Choroid plexus epithelial cell (primary cell): ENCODE results near the gene ANKRD13D.
"Not testable (repeated sequence)": the region's sequence is repeated elsewhere in the genome, so short reads cannot be mapped to it uniquely, and the experiment has no call there.

Experiments used
- DNase-seq: peaks from one replicate; pipeline ENCODE4 v3.0.0-alpha.2; 2010; ENCODE audit warnings: low read depth
- H3K4me3 ChIP-seq: 2 replicates; pipeline ENCODE4 v1.5.1; 2011; ENCODE audit warnings: low read depth, mild to moderate bottlenecking, control low read depth, low read length, moderate library complexity
- TF ChIP-seq, protein P1 (sequence below): conservative IDR thresholded peaks from 2 replicates; pipeline ENCODE4 v1.5.1; 2011; ENCODE audit warnings: low read depth, mild to moderate bottlenecking, control low read depth, inconsistent platforms, low read length, moderate library complexity

ANKRD13D gene

GRCh38 chr11:67317205-67317887 is 28.2 kb downstream of the ANKRD13D start:
- H3K4me3 ChIP-seq = peak overlapping the region; percentile 88
- TF ChIP-seq, protein P1, sequence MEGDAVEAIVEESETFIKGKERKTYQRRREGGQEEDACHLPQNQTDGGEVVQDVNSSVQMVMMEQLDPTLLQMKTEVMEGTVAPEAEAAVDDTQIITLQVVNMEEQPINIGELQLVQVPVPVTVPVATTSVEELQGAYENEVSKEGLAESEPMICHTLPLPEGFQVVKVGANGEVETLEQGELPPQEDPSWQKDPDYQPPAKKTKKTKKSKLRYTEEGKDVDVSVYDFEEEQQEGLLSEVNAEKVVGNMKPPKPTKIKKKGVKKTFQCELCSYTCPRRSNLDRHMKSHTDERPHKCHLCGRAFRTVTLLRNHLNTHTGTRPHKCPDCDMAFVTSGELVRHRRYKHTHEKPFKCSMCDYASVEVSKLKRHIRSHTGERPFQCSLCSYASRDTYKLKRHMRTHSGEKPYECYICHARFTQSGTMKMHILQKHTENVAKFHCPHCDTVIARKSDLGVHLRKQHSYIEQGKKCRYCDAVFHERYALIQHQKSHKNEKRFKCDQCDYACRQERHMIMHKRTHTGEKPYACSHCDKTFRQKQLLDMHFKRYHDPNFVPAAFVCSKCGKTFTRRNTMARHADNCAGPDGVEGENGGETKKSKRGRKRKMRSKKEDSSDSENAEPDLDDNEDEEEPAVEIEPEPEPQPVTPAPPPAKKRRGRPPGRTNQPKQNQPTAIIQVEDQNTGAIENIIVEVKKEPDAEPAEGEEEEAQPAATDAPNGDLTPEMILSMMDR = peak; percentile 89
- peak; percentile 94 for DNase-seq

DNA sequence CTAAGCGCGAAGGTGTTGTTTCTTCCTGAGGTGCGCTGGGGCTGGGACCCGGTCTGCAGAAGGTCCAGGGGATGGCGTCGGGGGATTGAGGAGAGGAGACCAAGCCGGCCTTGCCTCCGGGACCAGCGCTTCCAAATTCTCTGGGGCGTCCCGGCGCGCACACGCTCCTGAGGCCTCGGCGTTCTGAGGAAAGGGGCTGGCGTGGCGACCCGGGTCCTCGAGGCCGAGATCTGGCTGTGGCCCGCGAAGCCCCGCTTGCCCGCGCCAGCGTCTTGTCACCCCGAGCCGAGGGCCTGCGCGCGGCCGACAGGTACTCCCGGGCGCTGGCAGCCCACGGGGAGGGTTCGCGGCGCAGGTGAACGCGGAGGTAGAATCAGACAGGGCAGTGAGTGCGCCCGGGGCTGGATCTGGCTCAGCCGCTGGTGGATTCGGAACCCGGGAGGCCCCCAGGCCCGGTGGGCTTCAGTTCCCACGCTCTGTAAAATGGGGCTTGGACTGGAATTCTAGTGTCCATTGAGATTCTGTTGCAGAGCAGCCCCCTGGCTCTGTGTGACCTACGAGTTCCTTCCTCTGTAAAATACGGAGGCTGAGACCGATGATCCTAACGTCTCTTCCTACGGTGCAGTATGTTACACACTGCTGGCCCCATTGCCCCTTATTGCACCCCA is 28.9 kb downstream of the ANKRD13D start:
- TF ChIP-seq, protein P1 = no peak
- DNase-seq = no peak
- H3K4me3 ChIP-seq = peak overlapping the region; percentile 88

DNA sequence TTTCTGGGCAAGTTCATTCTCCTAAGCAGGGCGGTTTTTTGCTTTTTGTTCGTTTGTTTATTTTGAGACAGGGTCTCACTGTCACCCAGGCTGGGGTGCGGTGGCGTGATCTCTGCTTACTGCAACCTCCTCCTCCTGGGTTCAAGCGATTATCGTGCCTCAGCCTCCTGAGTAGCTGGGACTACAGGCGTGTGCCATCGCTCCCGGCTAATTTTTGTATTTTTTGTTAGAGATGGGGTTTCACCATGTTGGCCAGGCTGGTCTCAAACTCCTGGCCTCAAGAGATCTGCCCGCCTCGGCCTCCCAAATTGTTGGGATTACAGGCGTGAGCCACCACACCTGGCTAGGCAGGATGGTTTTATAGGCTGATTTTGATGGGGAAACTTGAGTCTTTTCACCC is 29.8 kb downstream of the ANKRD13D start:
- DNase-seq, H3K4me3 ChIP-seq: not testable (repeated sequence)

DNA sequence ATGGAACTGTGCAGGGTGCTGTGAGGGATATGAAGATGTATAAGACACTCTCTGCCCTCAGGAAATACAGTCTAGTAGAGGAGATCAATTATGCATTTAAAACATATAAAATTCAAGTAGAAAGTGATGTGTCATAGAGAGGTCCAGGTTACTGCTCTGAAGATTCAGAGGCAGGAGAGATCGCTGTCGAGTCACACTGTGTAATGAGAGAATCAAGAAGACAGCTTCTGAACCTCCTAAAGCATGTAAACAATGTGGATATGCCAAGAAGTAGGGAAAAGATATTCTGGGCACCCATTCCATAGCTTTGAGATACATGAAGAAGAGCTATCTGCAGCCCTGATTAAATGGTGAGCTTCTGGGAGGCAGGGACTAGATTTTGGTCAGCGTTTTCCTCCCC is 30.9 kb downstream of the ANKRD13D start:
- DNase-seq = peak; percentile 14
- TF ChIP-seq, protein P1 = no peak
- H3K4me3 ChIP-seq = no peak overlapping the region

DNA sequence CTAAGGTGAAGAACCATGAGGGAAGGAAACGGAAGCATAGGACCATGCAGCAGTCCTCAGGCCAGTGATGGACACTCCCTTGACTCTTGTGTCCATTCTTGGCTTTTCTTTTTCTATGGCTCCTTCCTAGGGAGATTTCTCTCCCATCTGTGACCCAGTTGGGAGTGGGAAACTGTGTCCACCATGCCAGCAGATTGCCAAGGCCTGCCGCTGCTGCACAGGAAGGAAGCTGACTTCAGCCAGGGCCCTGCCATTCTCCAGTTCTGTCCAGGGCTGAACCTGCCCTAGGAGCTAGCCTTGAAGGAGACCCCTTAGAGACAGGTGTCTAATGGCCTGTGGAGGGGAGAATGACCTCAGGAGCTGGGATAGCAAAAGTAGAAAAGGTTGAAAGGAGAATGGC is 31.6 kb downstream of the ANKRD13D start:
- H3K4me3 ChIP-seq = no peak overlapping the region
- DNase-seq = no peak
- TF ChIP-seq, protein P1 = no peak

- no peak overlapping the region for H3K4me3 ChIP-seq
- DNase-seq = no peak
- TF ChIP-seq, protein P1 = no peak
Observed at GRCh38 chr11:67321313-67321871, 32.3 kb downstream of the ANKRD13D start.

DNA sequence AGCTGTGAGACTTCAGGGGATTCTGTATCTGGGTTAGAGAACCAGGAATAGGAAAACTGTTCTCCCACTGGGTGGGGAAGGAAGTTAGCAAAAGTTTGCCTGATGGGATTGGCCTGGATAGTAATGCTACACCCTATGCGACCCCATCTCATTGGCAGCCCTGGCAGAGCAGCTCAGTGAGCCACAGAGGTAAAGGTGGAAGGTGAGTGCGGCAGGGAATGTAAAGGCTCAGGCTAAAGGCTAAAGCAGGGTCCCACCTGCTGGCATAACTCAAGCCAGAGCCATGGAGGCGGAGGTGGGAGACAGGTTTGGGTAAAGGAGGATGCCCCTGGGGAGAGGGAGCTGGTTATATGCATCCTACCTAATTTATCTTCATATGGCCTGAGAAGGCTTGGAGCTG is 32.9 kb downstream of the ANKRD13D start:
- H3K4me3 ChIP-seq = no peak overlapping the region
- TF ChIP-seq, protein P1 = no peak
- no peak for DNase-seq
